Left forelimb (tissue), 1 donor: Measurements from ENCODE around the gene ZNF653.
"Not testable (repeated sequence)": the region's sequence is repeated elsewhere in the genome, so short reads cannot be mapped to it uniquely, and the experiment has no call there.

Experiments
- DNase-seq: peaks from one replicate; pipeline ENCODE4 v3.0.0-alpha.2; 2018; ENCODE audit warnings: low spot score

The ZNF653 gene

GRCh38 chr19:11456659-11457058 lies 49.0 kb downstream of the ZNF653 start:
- no peak for DNase-seq

GRCh38 chr19:11455233-11455554 lies 50.4 kb downstream of the ZNF653 start:
- not testable (repeated sequence) for DNase-seq

GRCh38 chr19:11453468-11454341 lies 51.9 kb downstream of the ZNF653 start:
- DNase-seq: no peak

GRCh38 chr19:11452620-11453310 lies 52.9 kb downstream of the ZNF653 start:
- DNase-seq: no peak

- DNase-seq: no peak
Observed at GRCh38 chr19:11451871-11452619, 53.6 kb downstream of the ZNF653 start.

- no peak for DNase-seq
Observed at GRCh38 chr19:11451327-11451870, 54.2 kb downstream of the ZNF653 start.

GRCh38 chr19:11450570-11451326 lies 54.9 kb downstream of the ZNF653 start:
- DNase-seq: no peak

GRCh38 chr19:11448923-11449554 lies 56.6 kb downstream of the ZNF653 start:
- no peak for DNase-seq

- DNase-seq: no peak
Observed at GRCh38 chr19:11448410-11448809, 57.2 kb downstream of the ZNF653 start.

GRCh38 chr19:11447347-11448262 lies 58.0 kb downstream of the ZNF653 start:
- DNase-seq: no peak

GRCh38 chr19:11446652-11447301 lies 58.9 kb downstream of the ZNF653 start:
- no peak for DNase-seq

- no peak for DNase-seq
Observed at GRCh38 chr19:11446271-11446651, 59.4 kb downstream of the ZNF653 start.

GRCh38 chr19:11445141-11445540 lies 60.5 kb downstream of the ZNF653 start:
- no peak for DNase-seq

- no peak for DNase-seq
Observed at GRCh38 chr19:11444059-11444458, 61.6 kb downstream of the ZNF653 start.

- DNase-seq: no peak
Observed at GRCh38 chr19:11437955-11438354, 67.7 kb downstream of the ZNF653 start.

- no peak for DNase-seq
Observed at GRCh38 chr19:11435833-11436313, 69.8 kb downstream of the ZNF653 start.

- DNase-seq: peak; percentile 99
Observed at GRCh38 chr19:11435057-11435832, 70.4 kb downstream of the ZNF653 start, which contains the start of the genes ODAD3 and PRKCSH. Gene ODAD3, minus strand, starts transcription at chr19:11435121. Its CDS starts 105 bp downstream, at chr19:11435016. Gene PRKCSH, plus strand, starts transcription at chr19:11435635. Its CDS starts 483 bp downstream, at chr19:11436118.

- no peak for DNase-seq
Observed at GRCh38 chr19:11434703-11435056, 71.0 kb downstream of the ZNF653 start.
